Stimulated activated CD8-positive, alpha-beta memory T cell treated with anti-CD3 and anti-CD28 coated beads, Interleukin-2, amount 100 ng/mL, for 48 hours (primary cell): Measurements from ENCODE around the gene RALGAPB.
A peak's percentile ranks its signal among the peaks of the same experiment; 100 is the strongest.
"Not testable (repeated sequence)": the region's sequence is repeated elsewhere in the genome, so short reads cannot be mapped to it uniquely, and the experiment has no call there.

Experiments
- DNase-seq, 2 donors: peaks; one replicate each; pipeline ENCODE4 v3.0.0-alpha.2; 2020; ENCODE audit warnings: low read depth in 2 of 2

The RALGAPB gene

DNA sequence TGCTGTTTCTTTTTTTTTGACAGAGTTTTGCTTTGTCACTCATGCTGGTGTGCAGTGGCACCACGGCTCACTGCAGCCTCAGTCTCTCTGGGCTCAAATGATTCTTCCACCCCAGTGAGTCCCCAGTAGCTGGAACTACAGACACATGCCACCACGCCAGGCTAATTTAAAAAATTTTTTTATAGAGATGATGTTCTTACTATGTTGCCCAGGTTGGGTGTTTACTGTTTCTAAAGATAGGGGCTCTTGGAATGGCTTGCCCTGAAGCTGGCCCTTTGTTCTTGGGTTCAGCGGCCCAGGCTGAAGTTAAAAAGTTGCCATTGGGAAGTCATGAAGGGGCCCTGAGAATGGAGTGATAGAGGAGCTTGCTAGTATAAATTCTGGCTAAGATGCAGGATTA is 16.5 kb downstream of the RALGAPB start:
- no peak for DNase-seq

DNA sequence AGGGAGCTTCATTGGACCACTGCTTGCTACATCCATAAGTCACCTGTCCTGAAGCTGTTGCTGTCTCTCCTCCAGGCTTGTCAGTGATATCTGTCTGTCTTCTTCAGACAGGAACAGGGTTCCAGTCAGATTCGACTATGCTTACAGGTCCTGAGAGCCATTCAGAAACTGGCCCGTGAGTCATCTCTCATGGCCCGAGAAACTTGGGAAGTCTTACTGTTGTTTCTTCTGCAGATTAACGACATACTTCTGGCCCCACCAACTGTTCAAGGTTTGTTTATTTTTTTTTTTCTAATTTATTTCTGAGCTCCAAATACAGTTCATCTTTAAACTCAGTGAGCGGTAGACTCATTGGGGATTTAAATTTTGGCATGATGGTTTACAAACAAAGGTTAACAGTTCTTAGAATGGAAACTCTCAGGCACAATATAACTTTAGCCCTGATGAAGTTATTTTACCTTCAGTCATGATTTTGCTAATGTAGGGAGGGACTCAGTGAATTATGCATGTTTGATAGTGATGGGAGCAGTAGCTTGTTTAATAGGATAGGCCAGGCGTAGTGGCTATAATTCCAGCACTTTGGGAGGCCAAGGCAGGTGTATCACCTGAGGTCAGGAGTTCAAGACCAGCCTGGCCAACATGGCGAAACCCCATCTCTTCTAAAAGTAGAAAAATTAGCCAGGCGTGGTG is 24.7 kb downstream of the RALGAPB start:
- no peak for DNase-seq

DNA sequence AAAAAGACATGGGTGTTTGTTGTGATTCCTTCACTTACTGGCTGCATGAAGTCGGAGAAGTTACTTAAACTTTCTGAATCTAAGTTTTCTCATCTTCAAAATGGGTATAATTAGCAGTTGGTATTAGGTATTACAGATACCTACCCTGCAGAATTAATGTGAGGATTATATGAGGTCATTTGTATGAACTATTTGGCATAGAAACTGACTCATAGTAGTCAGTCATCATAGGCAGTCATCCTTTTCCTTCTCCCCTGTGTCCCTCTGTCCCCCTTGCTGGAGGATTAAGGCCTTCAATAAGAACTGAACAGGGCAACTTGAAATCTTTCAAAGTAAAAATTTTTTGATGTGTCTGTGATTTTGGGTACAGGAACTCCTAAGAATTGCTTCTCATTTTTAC is 26.3 kb downstream of the RALGAPB start:
- DNase-seq: no peak

DNA sequence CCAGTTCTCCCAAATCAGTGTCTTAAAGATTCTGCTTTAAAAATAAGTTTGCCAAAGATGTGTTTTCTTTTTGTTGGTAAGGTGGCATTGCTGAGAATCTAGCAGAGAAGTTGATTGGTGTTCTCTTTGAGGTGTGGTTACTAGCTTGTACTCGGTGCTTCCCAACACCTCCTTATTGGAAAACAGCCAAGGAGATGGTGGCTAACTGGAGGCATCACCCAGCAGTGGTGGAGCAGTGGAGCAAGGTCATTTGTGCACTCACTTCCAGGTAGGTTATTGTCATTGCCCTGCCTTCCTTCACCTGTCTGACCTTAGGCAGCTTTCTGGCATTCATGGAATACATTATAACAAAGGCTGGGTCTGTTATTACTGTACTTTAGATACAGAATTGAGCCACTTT is 26.7 kb downstream of the RALGAPB start:
- DNase-seq: no peak

DNA sequence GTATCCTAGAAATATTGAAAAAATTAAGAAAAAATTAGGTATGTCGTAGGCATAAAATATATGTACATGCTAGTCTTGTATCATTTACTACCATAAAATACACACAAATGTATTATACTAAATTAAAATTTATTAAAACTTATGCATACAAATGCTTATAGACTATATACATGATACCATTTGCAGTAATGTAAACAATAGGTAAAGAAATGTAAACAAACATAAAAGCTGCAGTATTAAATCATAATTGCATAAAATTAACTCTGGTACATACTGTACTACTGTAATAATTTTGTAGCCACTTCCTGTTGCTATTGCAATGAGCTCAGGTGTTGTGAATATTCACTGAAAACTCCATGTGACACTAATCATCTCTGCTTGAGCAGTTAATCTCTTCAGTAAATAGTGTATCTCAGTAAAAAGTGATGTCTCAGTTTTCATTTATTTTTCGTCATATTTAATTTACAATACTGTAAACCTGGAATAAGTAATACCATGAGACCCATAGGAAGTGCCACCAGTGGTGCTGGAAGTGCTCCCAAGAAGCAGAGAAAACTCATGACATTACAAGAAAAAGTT is 29.3 kb downstream of the RALGAPB start:
- no peak for DNase-seq

DNA sequence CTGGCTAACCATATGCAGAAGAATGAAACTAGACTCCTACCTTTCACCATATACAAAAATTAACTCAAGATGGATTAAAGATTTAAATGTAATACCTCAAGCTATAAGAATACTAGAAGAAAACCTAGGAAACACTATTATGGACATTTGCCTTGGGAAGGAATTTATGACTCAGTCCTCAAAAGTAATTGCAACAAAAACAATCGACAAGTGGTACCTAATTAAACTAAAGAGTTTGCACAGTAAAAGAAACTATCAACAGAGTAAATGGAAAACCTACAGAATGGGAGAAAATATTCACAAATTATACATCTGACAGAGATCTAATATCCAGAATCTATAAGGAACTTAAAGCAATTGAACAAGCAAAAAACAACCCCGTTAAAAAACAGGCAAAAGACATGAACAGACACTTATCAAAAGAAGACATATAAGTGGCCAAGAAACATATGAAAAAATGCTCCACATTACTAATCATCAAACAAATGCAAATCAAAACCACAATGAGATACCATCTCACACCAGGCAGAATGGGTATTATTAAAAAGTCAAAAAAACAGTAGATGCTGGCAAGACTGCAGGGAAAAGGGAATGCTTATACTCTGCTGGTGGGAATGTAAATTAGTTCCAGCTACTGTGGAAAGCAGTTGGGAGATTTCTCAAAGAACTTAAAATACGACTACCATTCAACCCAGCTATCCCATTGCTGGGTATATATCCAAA is 31.9 kb downstream of the RALGAPB start:
- no peak for DNase-seq

DNA sequence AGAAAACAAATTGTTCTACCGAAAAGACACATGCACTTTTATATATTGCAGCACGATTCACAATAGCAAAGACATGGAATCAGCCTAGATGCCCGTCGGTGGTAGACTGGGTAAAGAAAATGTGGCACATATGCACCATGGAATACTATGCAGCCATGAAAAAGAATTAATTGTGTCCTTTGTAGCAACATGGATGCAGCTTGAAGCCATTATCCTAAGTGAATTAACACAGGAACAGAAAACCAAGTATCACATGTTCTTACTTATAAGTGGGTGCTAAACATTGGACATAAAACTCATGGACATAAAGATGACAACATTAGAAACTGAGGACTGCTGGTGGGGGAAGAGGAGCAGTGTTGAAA is 32.4 kb downstream of the RALGAPB start:
- no peak for DNase-seq

DNA sequence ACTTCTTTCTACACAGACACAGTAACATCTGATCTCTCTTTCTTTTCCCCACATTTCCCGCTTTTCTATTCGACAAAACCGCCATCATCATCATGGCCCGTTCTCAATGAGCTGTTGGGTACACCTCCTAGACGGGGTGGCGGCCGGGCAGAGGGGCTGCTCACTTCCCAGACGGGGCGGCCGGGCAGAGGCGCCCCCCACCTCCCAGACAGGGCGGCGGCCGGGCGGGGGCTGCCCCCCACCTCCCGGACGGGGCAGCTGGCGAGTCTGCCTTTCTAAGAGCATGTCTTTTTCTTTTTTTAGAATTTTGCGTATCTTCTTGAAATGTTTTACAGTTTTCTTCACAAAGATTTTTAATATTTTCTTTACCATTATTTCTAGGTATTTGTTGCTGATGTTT is 39.1 kb downstream of the RALGAPB start:
- DNase-seq: not testable (repeated sequence)

DNA sequence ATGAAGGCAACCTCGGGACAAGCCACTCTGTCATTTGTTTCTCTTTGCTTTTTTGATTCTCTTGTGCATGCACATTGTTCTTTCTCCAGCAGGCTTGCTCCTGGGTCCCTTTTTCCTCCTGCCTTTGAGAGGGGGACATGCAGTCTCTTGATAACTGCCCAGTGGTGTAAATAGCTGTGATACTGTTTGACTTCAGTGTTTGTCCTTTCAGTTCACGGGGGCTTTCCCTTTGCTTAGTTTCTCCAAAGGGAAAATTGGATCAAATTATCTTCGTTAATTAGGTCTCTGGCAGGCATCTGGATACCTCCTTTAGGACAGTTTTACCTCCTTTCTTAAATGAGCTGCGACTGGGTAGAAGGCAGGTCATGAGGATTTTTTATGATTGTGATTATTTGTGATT is 41.5 kb downstream of the RALGAPB start:
- no peak for DNase-seq

DNA sequence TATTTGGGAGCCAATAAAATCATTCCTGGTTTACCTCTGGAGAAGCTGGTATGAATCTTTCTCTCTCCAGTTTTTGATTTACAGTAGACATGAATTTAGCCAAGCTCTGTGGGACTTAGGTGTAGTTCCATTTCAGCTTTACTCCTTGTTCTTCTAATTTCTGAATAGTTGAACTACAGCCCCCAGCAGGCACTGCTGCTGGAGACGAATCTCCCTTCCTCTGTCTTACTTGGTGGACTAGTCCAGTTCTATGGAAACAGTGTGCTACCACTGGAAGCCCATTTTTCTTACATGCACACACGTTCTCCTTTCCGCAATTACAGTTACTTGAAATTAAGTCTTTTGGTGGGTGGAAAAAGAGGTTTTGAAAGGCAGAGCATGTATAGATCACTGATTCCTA is 42.3 kb downstream of the RALGAPB start:
- no peak for DNase-seq

DNA sequence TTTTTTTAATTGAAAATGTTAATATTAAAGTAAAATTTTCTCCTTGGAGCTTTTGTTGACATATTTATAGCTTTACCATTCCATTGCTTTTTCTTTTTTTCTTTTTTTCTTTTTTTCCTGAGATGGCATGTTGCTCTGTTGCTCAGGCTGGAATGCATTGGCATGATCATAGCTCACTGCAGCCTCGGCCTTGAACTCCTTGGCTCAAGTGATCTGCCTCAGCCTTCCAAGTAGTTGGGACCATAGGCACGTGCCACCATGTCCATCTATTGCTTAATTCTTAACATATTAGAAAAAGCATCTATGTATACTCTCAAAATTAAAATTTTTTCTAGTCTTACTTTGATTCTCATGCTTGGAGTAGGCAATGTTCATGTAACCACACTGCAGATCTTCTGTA is 43.0 kb downstream of the RALGAPB start:
- DNase-seq: no peak

DNA sequence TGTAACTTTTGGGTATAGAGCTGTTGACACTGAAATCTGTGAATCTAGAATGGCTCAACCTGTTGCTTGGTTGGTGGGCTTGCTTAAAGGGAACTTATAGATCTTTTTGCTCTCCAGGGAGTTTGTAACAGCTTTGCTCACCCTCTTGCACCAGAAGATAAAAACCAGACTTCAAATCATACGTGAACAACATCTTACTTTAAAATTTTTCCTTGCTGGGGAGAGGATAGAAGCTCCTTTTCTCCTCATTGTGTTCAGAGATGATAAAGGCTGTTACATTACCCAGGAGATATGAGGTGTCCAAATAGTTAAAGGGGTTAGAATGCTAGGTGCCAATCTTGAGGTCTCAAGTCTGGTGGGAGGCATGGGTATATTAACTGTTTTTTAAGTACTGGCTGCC is 46.8 kb downstream of the RALGAPB start:
- DNase-seq: no peak

DNA sequence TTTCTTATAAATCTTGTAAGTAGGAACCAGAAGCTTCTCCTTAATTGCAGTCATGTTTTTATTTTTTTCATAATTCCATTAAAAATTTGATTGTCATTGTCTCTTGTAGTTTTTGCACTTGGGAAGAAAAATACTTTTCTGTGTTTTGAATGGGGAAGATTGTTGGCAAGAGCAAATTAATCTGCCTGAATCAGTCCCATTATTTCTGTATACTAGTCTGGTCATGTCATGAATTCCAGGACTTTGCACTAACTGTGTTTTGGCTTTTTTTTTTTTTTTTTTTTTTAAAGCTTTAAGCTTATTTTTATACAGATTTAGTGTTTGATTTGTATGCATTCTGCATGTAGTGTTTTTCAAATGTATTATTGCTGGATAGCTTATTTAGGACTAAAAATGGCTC is 47.6 kb downstream of the RALGAPB start:
- DNase-seq: no peak

DNA sequence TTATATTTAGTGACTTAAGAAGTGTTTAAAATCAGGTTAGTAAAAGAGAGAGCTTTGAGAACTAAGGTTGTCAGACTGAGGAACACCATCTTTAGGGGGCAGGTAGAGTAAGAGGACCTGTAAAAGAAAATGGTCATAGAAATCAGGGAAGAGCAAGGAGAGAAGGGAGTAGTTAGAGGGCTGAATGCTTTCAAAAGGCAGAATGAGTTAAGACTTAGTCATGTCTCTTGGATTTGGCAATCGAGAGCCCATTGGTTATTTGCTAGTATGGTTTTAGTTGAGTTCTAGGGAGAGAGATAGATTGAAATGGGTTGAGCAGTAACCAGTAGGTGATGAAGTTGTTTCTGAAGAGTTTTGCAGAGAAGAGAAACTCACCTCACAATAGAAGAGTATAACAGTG is 51.1 kb downstream of the RALGAPB start:
- DNase-seq: no peak

DNA sequence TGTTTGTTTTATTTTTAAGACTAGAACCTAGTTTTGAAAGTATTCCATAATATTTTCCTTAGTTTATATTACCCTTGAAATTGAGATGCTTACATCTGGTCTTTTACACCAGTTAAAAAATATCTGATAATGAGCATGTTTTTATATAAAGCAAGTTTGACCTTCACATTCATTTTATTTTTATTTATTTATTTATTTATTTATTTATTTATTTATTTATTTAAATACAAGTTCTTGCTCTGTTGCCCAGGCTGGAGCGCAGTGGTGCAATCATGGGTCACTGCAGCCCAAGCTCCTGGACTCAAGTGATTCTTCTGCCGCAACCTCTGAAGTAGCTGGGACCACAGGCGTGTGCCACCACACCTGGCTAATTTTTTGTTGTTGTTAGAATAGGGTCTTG is 55.5 kb downstream of the RALGAPB start:
- no peak for DNase-seq

DNA sequence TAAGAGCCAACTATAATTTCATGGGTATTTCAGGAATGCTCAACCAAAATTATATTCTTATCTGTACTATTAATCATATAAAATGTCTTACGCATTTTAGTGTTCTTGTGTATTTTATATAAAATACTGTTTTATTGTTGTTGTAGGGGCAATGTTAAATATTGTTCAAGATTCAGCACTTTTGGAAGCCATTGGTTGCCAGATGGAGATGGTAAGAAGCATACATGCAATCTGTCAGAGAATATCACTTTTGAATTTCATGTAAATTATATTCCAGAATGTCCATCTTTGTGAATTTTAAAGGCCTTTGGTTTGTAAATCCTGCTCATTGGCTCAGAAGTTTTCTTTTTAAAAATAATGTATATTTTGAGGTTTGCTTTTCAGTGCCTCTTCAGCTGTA is 58.4 kb downstream of the RALGAPB start:
- no peak for DNase-seq

DNA sequence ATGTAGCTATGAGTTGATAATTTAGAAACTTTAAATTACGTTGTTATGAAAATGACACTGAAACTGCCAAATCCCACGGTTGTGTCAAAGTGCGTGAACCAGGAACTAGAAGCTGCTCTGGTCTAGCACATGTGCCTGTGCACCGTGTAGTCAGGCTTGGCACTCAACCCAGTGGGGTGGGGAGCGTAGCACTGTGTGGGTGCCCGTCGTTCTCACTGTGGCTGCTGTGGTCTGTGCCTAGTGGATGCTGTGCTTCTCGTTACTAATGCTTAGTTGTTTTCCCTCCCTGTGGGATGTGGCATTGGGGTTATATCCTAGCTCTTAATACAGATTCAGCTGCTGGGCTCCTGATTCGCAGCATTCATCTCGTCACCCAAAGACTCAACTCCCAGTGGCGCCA is 62.1 kb downstream of the RALGAPB start:
- DNase-seq: peak; percentile 5 to 21

DNA sequence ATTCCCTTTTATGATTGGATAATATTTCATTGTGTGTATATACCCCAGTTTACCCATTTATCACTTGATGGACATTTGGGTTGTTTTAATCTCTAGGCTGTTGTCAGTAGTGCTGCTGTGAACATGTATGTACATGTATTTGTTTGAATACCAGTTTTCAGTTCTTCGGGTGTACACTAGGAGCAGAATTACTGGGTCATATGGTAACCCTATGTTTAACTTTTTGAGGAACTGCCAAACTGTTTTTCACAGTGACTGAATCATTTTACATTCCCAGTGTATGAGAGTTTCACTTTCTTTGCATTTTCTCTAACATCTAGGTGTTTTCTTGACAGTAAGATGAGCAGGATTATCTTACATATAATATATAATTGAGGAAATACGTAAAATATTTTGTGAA is 63.7 kb downstream of the RALGAPB start:
- DNase-seq: no peak

DNA sequence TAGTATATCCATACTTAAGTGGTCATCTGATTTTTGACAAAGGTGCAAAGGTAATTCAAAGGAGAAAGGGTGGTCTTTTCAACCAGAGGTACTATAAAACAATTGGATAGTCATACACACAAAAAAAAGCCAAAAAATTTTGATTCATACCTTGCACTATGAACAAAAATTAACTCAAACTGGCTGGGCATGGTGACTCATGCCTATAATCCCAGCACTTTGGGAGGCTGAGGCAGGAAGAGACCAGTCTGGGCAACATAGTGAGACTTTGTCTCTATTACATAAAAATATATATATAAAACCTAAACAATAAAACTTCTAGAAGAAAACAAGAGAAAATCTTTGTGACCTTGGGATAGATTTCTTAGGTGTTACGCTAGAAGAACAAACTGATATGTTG is 64.5 kb downstream of the RALGAPB start:
- no peak for DNase-seq

DNA sequence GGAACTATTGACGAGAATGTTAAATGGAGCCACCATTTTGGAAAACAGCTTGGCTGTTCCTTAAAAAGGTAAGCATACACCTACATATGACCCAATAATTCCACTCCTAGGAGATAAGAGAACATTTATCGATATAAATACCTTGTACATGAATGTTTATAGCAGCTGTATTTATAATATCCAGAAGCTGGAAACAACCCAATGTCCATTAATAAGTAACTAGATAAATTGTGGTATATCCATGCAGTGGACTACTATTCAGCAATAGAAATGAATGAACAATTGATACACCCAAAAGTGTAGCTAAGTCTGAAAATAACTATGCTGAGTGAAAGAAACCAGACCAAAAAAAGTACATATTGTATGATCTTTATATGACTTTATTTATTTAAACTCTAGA is 66.1 kb downstream of the RALGAPB start:
- DNase-seq: no peak

DNA sequence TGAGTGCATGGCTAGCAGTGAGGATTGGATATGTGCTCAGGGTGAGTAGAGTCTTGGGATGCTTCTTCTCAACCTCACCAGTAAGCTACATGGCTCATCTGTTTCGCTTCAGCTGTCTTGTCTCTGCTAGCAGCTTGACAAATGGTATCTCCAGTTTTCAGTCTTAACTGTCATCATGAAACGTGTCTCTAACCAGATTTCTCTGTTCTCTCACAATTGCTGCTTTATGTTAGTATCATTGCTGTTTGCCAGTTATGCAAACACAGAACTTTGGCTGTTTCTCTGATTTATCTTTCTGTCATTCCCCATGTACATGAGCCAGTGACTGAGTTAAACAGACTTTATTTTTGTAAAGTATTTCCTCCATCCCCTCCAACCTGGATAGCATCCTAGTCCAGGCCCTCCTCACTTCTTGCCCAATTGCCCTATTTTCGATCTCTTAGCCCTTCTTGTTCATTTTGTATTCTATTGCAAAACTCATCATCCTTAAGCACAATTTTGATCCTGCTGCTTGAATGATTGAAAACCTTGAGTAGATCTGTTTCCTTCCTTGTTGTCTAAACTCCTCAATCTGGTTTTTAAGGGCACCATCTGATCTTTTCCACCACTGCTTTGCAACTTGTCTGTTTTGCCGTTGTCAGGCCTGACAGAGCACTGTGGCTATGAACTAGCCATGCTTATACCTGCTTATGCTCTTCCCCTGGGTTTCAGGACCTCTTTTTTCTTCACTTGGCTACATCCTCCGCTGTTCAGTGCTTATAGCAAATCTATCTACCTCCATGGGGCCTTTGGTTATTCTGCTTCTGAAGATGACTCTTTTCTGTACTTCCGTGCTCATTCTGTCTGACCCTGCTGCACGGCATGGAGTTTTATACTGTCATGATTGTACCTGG is 70.6 kb downstream of the RALGAPB start:
- no peak for DNase-seq

DNA sequence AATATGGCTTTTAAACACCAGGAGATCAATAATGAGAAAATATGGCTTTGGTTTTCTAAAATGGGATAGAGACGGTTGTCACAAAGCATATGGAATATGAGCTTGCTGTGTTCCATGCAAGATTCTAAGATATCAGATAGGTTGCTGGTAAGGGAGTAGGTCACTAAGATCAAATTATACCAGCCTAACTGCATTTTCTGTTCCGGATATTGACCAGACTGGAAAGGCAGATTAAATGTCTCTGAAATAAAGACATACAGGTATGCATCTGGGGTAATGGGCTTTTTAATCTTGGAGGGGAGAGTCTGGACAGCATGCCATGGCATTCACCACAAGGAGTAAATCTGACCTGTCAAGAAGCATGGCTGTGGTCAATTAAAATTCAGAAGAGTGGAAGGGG is 73.1 kb downstream of the RALGAPB start:
- DNase-seq: no peak
